Type B pancreatic cell (in vitro differentiated cells): ENCODE data around the gene FAM3D. TPM values are rescaled to one million over a fixed set of nuclear protein-coding genes. Genes with fewer than 3 reads are reported as not detected.

Experiments
- DNase-seq: peaks from one replicate; pipeline ENCODE4 v3.0.0; 2021; ENCODE audit warnings: mixed read lengths; ENCODE audit not compliant: unreplicated experiment; ENCODE audit errors: extremely low spot score
- H3K27ac Mint-ChIP-seq: 2 replicates; pipeline ENCODE4 v1.8.0; 2021; ENCODE audit warnings: mild to moderate bottlenecking, mixed read lengths
- H3K27me3 Mint-ChIP-seq: 2 replicates; pipeline ENCODE4 v1.8.0; 2021; ENCODE audit warnings: mixed read lengths
- H3K36me3 Mint-ChIP-seq: 2 replicates; pipeline ENCODE4 v1.8.0; 2021; ENCODE audit warnings: mixed read lengths
- H3K4me1 Mint-ChIP-seq: one replicate; pipeline ENCODE4 v1.8.0; 2021; ENCODE audit warnings: mixed read lengths; ENCODE audit not compliant: unreplicated experiment
- H3K4me3 Mint-ChIP-seq: 2 replicates; pipeline ENCODE4 v1.8.0; 2021; ENCODE audit warnings: mild to moderate bottlenecking, mixed read lengths
- H3K9me3 Mint-ChIP-seq: 2 replicates; pipeline ENCODE4 v1.8.0; 2021; ENCODE audit warnings: mixed read lengths
- total RNA-seq: library from RNA; stranded (reverse); gene quantifications from 2 replicates; pipeline ENCODE4 v1.2.1, GENCODE V29; 2021; ENCODE audit warnings: low replicate concordance
- TF ChIP-seq, protein P1 (sequence below): fragments of 200-600 bp; sonication (generic); conservative IDR thresholded peaks from 2 replicates; pipeline ENCODE4 v1.5.0; 2021; ENCODE audit warnings: antibody characterized with exemption, mild to moderate bottlenecking

The FAM3D gene
- total RNA-seq, 1 donor from 2014 or later = 7.6 TPM

DNA sequence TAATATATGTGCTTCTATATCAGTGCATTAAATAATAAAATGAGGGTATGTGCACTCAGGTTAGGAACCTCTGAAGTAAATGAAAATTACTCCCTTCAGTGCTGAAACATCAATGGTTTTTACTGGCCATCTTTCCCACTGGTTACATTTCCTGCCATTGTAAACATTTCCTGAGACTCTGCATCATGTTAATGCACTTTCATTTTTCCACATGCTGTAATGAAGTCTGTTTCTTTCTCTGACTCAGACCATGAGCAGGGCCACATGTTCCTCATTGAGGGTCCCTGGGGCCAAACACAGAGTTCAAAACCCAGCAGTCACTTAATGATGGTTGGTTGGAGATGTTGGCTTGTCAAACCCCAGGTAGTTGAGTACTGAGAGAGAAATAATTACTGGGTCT is 15.3 kb downstream of the FAM3D start:
- H3K4me1 Mint-ChIP-seq = peaks cover 13% of the 10 kb centered on the region
- no peak for DNase-seq
- H3K27me3 Mint-ChIP-seq = peaks cover 9% of the 10 kb centered on the region
- peaks cover 10% of the 10 kb centered on the region for H3K9me3 Mint-ChIP-seq
- no peak overlapping the region for H3K4me3 Mint-ChIP-seq
- TF ChIP-seq, protein P1, sequence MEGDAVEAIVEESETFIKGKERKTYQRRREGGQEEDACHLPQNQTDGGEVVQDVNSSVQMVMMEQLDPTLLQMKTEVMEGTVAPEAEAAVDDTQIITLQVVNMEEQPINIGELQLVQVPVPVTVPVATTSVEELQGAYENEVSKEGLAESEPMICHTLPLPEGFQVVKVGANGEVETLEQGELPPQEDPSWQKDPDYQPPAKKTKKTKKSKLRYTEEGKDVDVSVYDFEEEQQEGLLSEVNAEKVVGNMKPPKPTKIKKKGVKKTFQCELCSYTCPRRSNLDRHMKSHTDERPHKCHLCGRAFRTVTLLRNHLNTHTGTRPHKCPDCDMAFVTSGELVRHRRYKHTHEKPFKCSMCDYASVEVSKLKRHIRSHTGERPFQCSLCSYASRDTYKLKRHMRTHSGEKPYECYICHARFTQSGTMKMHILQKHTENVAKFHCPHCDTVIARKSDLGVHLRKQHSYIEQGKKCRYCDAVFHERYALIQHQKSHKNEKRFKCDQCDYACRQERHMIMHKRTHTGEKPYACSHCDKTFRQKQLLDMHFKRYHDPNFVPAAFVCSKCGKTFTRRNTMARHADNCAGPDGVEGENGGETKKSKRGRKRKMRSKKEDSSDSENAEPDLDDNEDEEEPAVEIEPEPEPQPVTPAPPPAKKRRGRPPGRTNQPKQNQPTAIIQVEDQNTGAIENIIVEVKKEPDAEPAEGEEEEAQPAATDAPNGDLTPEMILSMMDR = no peak
- H3K27ac Mint-ChIP-seq = no peak overlapping the region
- peaks cover 3% of the 10 kb centered on the region for H3K36me3 Mint-ChIP-seq

DNA sequence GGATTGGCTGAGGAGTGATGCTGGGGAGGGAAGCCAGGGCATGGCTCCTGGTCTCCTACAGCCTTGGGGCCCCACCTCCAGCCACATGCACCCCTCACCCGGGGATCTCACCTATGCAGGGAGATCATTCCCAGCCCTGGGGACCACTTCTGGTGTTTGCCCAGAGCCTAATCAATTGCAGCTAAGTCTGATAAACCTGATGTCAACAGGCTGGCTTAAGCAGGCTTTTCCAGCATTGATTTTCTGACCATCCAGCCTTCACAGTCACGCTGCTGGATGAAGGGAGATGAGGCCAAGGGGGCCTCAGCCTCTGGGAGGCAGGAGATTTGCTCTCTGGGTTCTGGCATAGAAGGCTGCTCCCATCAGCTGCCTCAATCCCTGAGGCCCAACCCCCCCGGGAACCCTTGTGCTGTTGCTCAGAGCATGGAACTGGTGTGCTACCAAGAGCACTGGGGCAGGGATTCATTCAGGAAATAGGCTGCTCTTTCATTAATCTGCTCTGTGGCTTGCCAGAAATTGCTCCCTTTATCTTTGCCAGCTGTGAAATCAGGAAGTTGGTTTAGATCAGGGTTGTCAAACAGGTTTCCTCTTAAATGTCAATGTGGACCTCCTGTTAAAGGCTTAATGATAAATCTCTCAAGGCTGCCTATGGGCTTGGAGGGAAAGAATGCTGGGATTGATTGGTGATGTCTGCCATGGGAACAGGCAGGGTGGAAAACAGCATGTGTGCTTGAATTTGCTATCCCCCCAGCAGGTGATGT is 19.0 kb downstream of the FAM3D start:
- peaks cover 3% of the 10 kb centered on the region for H3K36me3 Mint-ChIP-seq
- H3K27ac Mint-ChIP-seq = peak overlapping the region; percentile 36
- H3K9me3 Mint-ChIP-seq = peaks cover 10% of the 10 kb centered on the region
- TF ChIP-seq, protein P1 = no peak
- H3K4me3 Mint-ChIP-seq = no peak overlapping the region
- H3K27me3 Mint-ChIP-seq = peaks cover 4% of the 10 kb centered on the region
- peaks cover 13% of the 10 kb centered on the region for H3K4me1 Mint-ChIP-seq
- no peak for DNase-seq

DNA sequence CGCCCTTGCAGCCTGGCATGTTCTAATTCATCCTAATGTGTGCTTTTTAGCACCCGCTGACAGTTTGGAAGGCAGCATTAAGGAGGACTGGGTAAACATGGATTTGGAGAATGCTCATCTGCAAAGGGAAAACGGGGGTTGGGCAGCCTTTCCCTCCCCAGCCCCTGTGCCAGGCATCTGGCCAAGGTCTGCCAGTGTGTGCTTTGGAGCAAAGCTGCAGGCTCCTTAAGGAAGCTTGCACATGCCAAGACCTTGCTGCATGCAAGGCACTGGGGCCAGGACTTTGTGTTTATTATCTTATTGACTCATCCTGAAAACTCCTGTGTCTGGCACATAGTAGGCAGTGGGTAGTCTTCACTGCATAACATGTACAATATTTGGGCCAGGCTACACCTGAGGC is 20.1 kb downstream of the FAM3D start:
- H3K36me3 Mint-ChIP-seq = peaks cover 3% of the 10 kb centered on the region
- no peak overlapping the region for H3K27ac Mint-ChIP-seq
- DNase-seq = no peak
- no peak overlapping the region for H3K4me3 Mint-ChIP-seq
- peaks cover 13% of the 10 kb centered on the region for H3K4me1 Mint-ChIP-seq
- H3K9me3 Mint-ChIP-seq = peaks cover 10% of the 10 kb centered on the region
- peaks cover 4% of the 10 kb centered on the region for H3K27me3 Mint-ChIP-seq
- TF ChIP-seq, protein P1 = no peak

DNA sequence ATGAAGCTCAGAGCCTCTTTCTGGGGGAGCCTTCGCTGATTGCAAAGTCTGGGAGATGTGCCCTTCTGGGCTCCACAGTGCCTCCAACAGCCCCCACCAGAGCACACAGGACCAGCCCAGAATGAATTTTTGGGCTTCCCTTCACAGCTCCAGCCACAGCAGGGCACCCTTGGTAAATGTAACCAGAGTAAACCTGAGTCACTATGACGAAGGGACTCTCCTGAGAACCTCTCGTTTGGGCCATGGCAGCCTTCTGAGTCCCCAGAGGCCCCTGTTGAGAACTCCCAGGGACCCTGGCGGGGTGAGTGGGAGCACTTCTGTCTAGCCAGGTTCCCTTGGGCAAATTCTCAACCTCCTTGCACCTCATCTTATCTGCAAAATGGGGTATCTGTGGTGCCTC is 20.8 kb downstream of the FAM3D start:
- peaks cover 3% of the 10 kb centered on the region for H3K36me3 Mint-ChIP-seq
- H3K4me3 Mint-ChIP-seq = no peak overlapping the region
- no peak for DNase-seq
- no peak overlapping the region for H3K27ac Mint-ChIP-seq
- H3K9me3 Mint-ChIP-seq = peaks cover 10% of the 10 kb centered on the region
- H3K27me3 Mint-ChIP-seq = peaks cover 4% of the 10 kb centered on the region
- peaks cover 13% of the 10 kb centered on the region for H3K4me1 Mint-ChIP-seq
- TF ChIP-seq, protein P1 = no peak

DNA sequence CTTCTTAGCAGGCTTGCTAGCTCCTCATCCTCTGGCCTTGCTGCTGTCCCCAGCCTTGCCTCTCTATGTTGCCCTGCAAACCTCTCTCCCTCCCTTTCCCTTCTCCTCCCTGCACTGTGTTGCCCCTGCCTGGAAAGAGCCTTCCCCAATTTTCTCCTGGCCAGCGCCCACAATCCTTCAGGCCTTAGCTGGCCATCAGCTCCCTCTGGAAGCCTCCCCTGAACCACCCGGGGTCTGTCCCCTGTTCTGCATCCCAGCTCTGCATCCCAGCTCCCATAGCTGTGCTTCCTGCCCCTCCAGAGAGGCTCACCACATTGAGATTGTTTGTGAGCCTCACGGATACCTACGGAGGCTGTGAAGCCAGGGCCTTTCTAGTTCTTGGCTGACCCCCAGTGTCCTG is 23.7 kb downstream of the FAM3D start:
- H3K4me3 Mint-ChIP-seq = no peak overlapping the region
- no peak overlapping the region for H3K27ac Mint-ChIP-seq
- DNase-seq = no peak
- H3K27me3 Mint-ChIP-seq = peaks cover 5% of the 10 kb centered on the region
- no peaks in the 10 kb centered on the region for H3K36me3 Mint-ChIP-seq
- H3K4me1 Mint-ChIP-seq = peaks cover 3% of the 10 kb centered on the region
- TF ChIP-seq, protein P1 = no peak
- H3K9me3 Mint-ChIP-seq = peaks cover 3% of the 10 kb centered on the region
